H1 (cell line): ENCODE results near the gene MT1G. TPM values are rescaled to one million over a fixed set of nuclear protein-coding genes. Genes with fewer than 3 reads are reported as not detected.

Experiments used
- CTCF ChIA-PET: fragments of 300-600 bp; sonication (Branson Sonifier 250); formaldehyde crosslinking; loops from one replicate; lab custom pipeline; 2021; ENCODE audit not compliant: partially characterized antibody; lab: Charles Lee
- POLR2A ChIA-PET: fragments of 300-600 bp; sonication (Branson Sonifier 250); formaldehyde crosslinking; loops from one replicate; lab custom pipeline; 2021; ENCODE audit warnings: inconsistent platforms; ENCODE audit not compliant: partially characterized antibody; lab: Charles Lee
- DNase-seq, 2 experiments: peaks; one replicate each; pipeline versions ENCODE4 v3.0.0 to v3.0.0-alpha.2; 2010 to 2022; ENCODE audit warnings: low spot score in 2 of 2, low read depth in 1 of 2, mixed read lengths in 1 of 2
- FAIRE-seq: peaks from 2 replicates; lab custom pipeline; 2011; peaks lifted over from hg19 to GRCh38; lab: Jason Lieb, UNC
- H2AFZ ChIP-seq: 2 replicates; pipeline ENCODE4 v1.8.1; 2012; ENCODE audit warnings: low read length, inconsistent platforms
- H2AK5ac ChIP-seq: 2 replicates; pipeline ENCODE4 v1.6.1; 2013; ENCODE audit warnings: low read depth, low read length
- H2BK120ac ChIP-seq: replicated peaks from 2 replicates; pipeline ENCODE3; 2013; ENCODE audit warnings: low read depth, low read length, inconsistent platforms
- H2BK12ac ChIP-seq: 2 replicates; pipeline ENCODE4 v1.6.1; 2013; ENCODE audit warnings: low read depth, low read length
- H2BK15ac ChIP-seq: 2 replicates; pipeline ENCODE4 v1.6.1; 2013; ENCODE audit warnings: low read length
- H2BK20ac ChIP-seq: 2 replicates; pipeline ENCODE4 v1.6.1; 2013; ENCODE audit warnings: low read length
- H2BK5ac ChIP-seq: 2 replicates; pipeline ENCODE4 v1.6.1; 2013; ENCODE audit warnings: low read depth, low read length
- H3K14ac ChIP-seq: 2 replicates; pipeline ENCODE4 v1.6.1; 2013; ENCODE audit warnings: inconsistent platforms; ENCODE audit not compliant: insufficient read length
- H3K18ac ChIP-seq: 2 replicates; pipeline ENCODE4 v1.6.1; 2013; ENCODE audit warnings: low read length; ENCODE audit errors: extremely low read depth
- H3K23ac ChIP-seq: 2 replicates; pipeline ENCODE4 v1.6.1; 2013; ENCODE audit warnings: inconsistent platforms; ENCODE audit not compliant: insufficient read length
- H3K23me2 ChIP-seq: 2 replicates; pipeline ENCODE4 v1.6.1; 2013; ENCODE audit warnings: low read depth, low read length
- H3K27ac ChIP-seq: 2 replicates; pipeline ENCODE4 v1.6.1; 2011; ENCODE audit warnings: low read depth, low read length, inconsistent platforms
- H3K27me3 ChIP-seq, 4 experiments: replicated peaks in 1 of 4; 1 replicate in 1 of 4; 2 replicates in 3 of 4; pipeline versions ENCODE4 v1.6.1 to v1.8.1; 2011 to 2013; ENCODE audit warnings: low read length in 3 of 4, mild to moderate bottlenecking in 3 of 4, inconsistent platforms in 2 of 4, mixed read lengths in 2 of 4, moderate library complexity in 1 of 4; ENCODE audit not compliant: control insufficient read depth in 3 of 4, insufficient read depth in 3 of 4; ENCODE audit errors: extremely low read depth in 1 of 4
- H3K36me3 ChIP-seq, 4 experiments: 2 replicates each; pipeline versions ENCODE4 v1.6.1 to v1.8.1; 2011 to 2013; ENCODE audit warnings: mild to moderate bottlenecking in 4 of 4, low read length in 3 of 4, moderate library complexity in 2 of 4, control low read depth in 1 of 4, inconsistent platforms in 1 of 4; ENCODE audit not compliant: insufficient read depth in 4 of 4, control insufficient read depth in 2 of 4
- H3K4ac ChIP-seq: replicated peaks from 2 replicates; pipeline ENCODE3; 2013; ENCODE audit warnings: low read length, low read depth, mixed read lengths, inconsistent platforms; ENCODE audit not compliant: insufficient read length
- H3K4me1 ChIP-seq, 4 experiments: replicated peaks in 1 of 4; 1 replicate in 1 of 4; 2 replicates in 3 of 4; pipeline versions ENCODE4 v1.6.1 to v1.8.1; 2011 to 2013; ENCODE audit warnings: low read length in 3 of 4, inconsistent platforms in 2 of 4, mixed read lengths in 1 of 4; ENCODE audit not compliant: insufficient read depth in 4 of 4, control insufficient read depth in 3 of 4
- H3K4me2 ChIP-seq, 2 experiments: 2 replicates each; pipeline versions ENCODE4 v1.6.1 to v1.8.1; 2011 to 2013; ENCODE audit warnings: low read depth in 2 of 2, low read length in 2 of 2, control low read depth in 1 of 2, inconsistent platforms in 1 of 2, mild to moderate bottlenecking in 1 of 2; ENCODE audit not compliant: insufficient read depth in 1 of 2
- H3K4me3 ChIP-seq, 4 experiments: fragments of 200-600, 300-600 bp in 1 of 4; sonication (generic), shearing (Covaris generic), sonication (Bioruptor Twin) in 1 of 4; 2 replicates each; pipeline versions ENCODE4 v1.5.1 to v1.8.1; 2011 to 2016; ENCODE audit warnings: low read length in 4 of 4, low read depth in 3 of 4, control low read depth in 2 of 4, inconsistent platforms in 2 of 4, mild to moderate bottlenecking in 2 of 4, mixed read lengths in 1 of 4, moderate library complexity in 1 of 4; ENCODE audit not compliant: insufficient read depth in 2 of 4; ENCODE audit errors: extremely low read depth in 1 of 4
- H3K56ac ChIP-seq: replicated peaks from 2 replicates; pipeline ENCODE3; 2013; ENCODE audit warnings: low read depth, mild to moderate bottlenecking, mixed read lengths, low read length, inconsistent platforms; ENCODE audit not compliant: insufficient read length
- H3K79me1 ChIP-seq: 2 replicates; pipeline ENCODE4 v1.6.1; 2013; ENCODE audit warnings: low read depth, low read length, control low read depth
- H3K79me2 ChIP-seq, 2 experiments: 2 replicates each; pipeline versions ENCODE4 v1.6.1 to v1.8.1; 2012 to 2013; ENCODE audit warnings: low read length in 2 of 2, mild to moderate bottlenecking in 2 of 2, inconsistent platforms in 1 of 2; ENCODE audit not compliant: insufficient read depth in 2 of 2, control insufficient read depth in 1 of 2
- H3K9ac ChIP-seq, 4 experiments: replicated peaks in 1 of 4; 1 replicate in 1 of 4; 2 replicates in 3 of 4; pipeline versions ENCODE4 v1.6.1 to v1.8.1; 2011 to 2013; ENCODE audit warnings: low read depth in 3 of 4, low read length in 3 of 4, control low read depth in 2 of 4, mild to moderate bottlenecking in 2 of 4, moderate library complexity in 2 of 4, inconsistent platforms in 1 of 4; ENCODE audit errors: extremely low read depth in 1 of 4
- H3K9me3 ChIP-seq, 2 experiments: 2 replicates each; pipeline versions ENCODE4 v1.6.1 to v1.8.1; 2012 to 2013; ENCODE audit warnings: mild to moderate bottlenecking in 2 of 2, moderate library complexity in 2 of 2, control low read depth in 1 of 2, inconsistent platforms in 1 of 2, low read depth in 1 of 2, low read length in 1 of 2, mixed read lengths in 1 of 2; ENCODE audit not compliant: insufficient read depth in 2 of 2
- H4K20me1 ChIP-seq, 2 experiments: replicated peaks in 1 of 2; 2 replicates each; pipeline versions ENCODE3 to v1.8.1; 2011 to 2013; ENCODE audit warnings: inconsistent platforms in 2 of 2, low read length in 2 of 2, mild to moderate bottlenecking in 1 of 2; ENCODE audit not compliant: insufficient read depth in 2 of 2, control insufficient read depth in 1 of 2
- H4K5ac ChIP-seq: 2 replicates; pipeline ENCODE4 v1.6.1; 2013; ENCODE audit warnings: low read length, low read depth, mixed read lengths, inconsistent platforms; ENCODE audit not compliant: insufficient read length
- H4K8ac ChIP-seq: 2 replicates; pipeline ENCODE4 v1.8.0; 2013; ENCODE audit warnings: mild to moderate bottlenecking, moderate library complexity, low read length, inconsistent platforms; ENCODE audit not compliant: insufficient read depth; ENCODE audit errors: extremely low read depth
- H4K91ac ChIP-seq: replicated peaks from 2 replicates; pipeline ENCODE3; 2013; ENCODE audit warnings: low read length, mixed read lengths, inconsistent platforms; ENCODE audit not compliant: insufficient read length
- ASH2L ChIP-seq: fragments of 200-600, 300-600 bp; sonication (generic); IDR thresholded peaks from one replicate; pipeline ENCODE4 v1.7.1; 2017; ENCODE audit warnings: low read length
- BCL11A ChIP-seq, 2 experiments: IDR thresholded peaks; one replicate each; pipeline ENCODE4 v1.6.1; 2011; ENCODE audit warnings: low read depth in 2 of 2, low read length in 2 of 2, mild to moderate bottlenecking in 2 of 2
- BRCA1 ChIP-seq: IDR thresholded peaks from 2 replicates; pipeline ENCODE4 v1.6.1; 2012; ENCODE audit warnings: low read depth, low read length, improper control_type of control experiment
- EP300 ChIP-seq, 2 experiments: IDR thresholded peaks; 1 replicate in 1 of 2; 2 replicates in 1 of 2; pipeline ENCODE4 v1.6.1; 2011 to 2012; ENCODE audit warnings: low read depth in 2 of 2, low read length in 2 of 2, mild to moderate bottlenecking in 2 of 2, borderline replicate concordance in 1 of 2, inconsistent platforms in 1 of 2, moderate library complexity in 1 of 2
- EZH2 ChIP-seq: fragments of 200-600 bp; sonication (generic); IDR thresholded peaks from 2 replicates; pipeline ENCODE4 v1.7.1; 2012; ENCODE audit warnings: low read depth, mild to moderate bottlenecking, moderate library complexity, low read length, inconsistent platforms; ENCODE audit not compliant: severe bottlenecking
- MAFK ChIP-seq: IDR thresholded peaks from 2 replicates; pipeline ENCODE4 v1.6.1; 2012; ENCODE audit warnings: low read depth, mild to moderate bottlenecking, improper control_type of control experiment, low read length
- RBBP5 ChIP-seq: IDR thresholded peaks from 2 replicates; pipeline ENCODE4 v1.7.1; 2012; ENCODE audit warnings: low read depth, mild to moderate bottlenecking, inconsistent platforms, low read length, moderate library complexity, borderline replicate concordance
- RFX5 ChIP-seq: IDR thresholded peaks from 2 replicates; pipeline ENCODE4 v1.6.1; 2011; ENCODE audit warnings: low read depth, low read length, improper control_type of control experiment, borderline replicate concordance
- SIX5 ChIP-seq: IDR thresholded peaks from 2 replicates; pipeline ENCODE4 v1.6.1; 2011; ENCODE audit warnings: mild to moderate bottlenecking, low read depth, low read length
- SP2 ChIP-seq: IDR thresholded peaks from 2 replicates; pipeline ENCODE4 v1.6.1; 2012; ENCODE audit warnings: mild to moderate bottlenecking, low read length, inconsistent platforms
- WGBS, 2 experiments: shearing (Covaris generic) in 1 of 2; methylation state at CpG; one replicate each; pipeline versions ENCODE4 v1.1.6 to v1.1.7; 2013 to 2015; ENCODE audit warnings: low lambda C conversion rate in 2 of 2, mixed read lengths in 2 of 2, inconsistent platforms in 1 of 2, low coverage in 1 of 2, missing lambda C conversion rate in 1 of 2; ENCODE audit not compliant: insufficient replicate concordance in 2 of 2, insufficient coverage in 1 of 2, insufficient read length in 1 of 2; ENCODE audit errors: extremely low coverage in 1 of 2, missing lambda C conversion rate in 1 of 2; 5-methylcytosine and 5-hydroxymethylcytosine counted together
- polyA plus RNA-seq, 7 experiments: library from polyadenylated mRNA; depleted of rRNA in 3 of 7; stranded (reverse) in 5 of 7; unstranded in 2 of 7; fragments of >200 nt in 5 of 7; fragments of 200-250 nt in 2 of 7; gene quantifications; 1 replicate in 5 of 7; 2 replicates in 1 of 7; 4 replicates in 1 of 7; pipeline versions ENCODE4 v1.2.1 to v1.2.3, GENCODE V29; 2011 to 2013; ENCODE audit warnings: missing spikeins in 2 of 7, mixed read lengths in 2 of 7
- total RNA-seq: library from RNA; stranded (reverse); fragmentation: NEBNext Ultra II Directional; extraction: Animal tissue kit (Norgen Biotek cat#: 25700); gene quantifications from 2 replicates; pipeline ENCODE4 v1.2.1, GENCODE V29; 2021
- TF ChIP-seq, protein P1 (sequence below): IDR thresholded peaks from 2 replicates; pipeline ENCODE4 v1.6.1; 2011; ENCODE audit warnings: low read length, improper control_type of control experiment

The MT1G gene
- total and polyA plus RNA-seq, 2 of the 8 experiments (the other 6 are each of a cell fraction or from before 2014, with no cell fraction given) = 17.7 to 515 TPM

DNA sequence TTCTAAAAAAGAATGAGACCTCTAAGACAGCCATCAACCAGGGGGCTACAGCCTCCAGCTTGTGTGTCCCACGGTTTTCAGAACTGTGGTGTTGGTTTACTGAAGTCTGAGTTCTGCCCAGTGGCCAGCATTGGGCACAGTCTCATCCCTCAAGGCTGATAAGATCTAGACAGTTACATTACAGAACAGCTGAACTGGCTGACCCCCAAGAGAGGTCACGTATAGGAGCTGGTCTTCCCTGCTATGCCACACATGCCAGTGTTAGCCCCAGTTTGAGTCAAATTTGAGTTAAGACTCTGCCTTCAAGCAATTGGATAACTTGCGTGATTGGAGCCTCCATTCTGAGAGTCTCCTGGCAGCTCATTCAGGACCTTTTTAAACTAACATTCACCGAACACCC lies 47.3 kb upstream of the MT1G start:
- no peaks in the 10 kb centered on the region for H3K79me1 ChIP-seq
- no peak overlapping the region for H2BK5ac ChIP-seq
- H3K4me1 ChIP-seq = no peaks in the 10 kb centered on the region
- H3K9ac ChIP-seq = no peak overlapping the region
- H2AK5ac ChIP-seq = no peak overlapping the region
- no peak overlapping the region; the same call in 1 of the 2 replicates for H2BK20ac ChIP-seq
- ChIA-PET CTCF (interaction anchor here (0.6 to 5.2 kb wide), 5 partner anchors 9 to 139 kb away, joined by 3 to 26 read pairs (median 4); no protein-coding TSS in a partner anchor), POLR2A (no interaction called here)
- H2BK12ac ChIP-seq = no peak overlapping the region
- no peak overlapping the region for H3K23ac ChIP-seq
- no peaks in the 10 kb centered on the region for H3K36me3 ChIP-seq
- H3K4me2 ChIP-seq = no peak overlapping the region
- no peak overlapping the region for H2BK120ac ChIP-seq
- no peak overlapping the region for H3K14ac ChIP-seq
- 73% methylated on average over 4 of the region's 4 CpGs; no CpG with 5 or more reads in 1 of the 2 experiments for WGBS, 2 experiments
- FAIRE-seq (no peak), DNase-seq (no peak)
- no peaks in the 10 kb centered on the region for H3K23me2 ChIP-seq
- no peak overlapping the region; the same call in 1 of the 2 replicates for H3K18ac ChIP-seq
- no peaks in the 10 kb centered on the region for H4K20me1 ChIP-seq
- no peaks in the 10 kb centered on the region for H3K9me3 ChIP-seq
- no peak overlapping the region for H3K4ac ChIP-seq
- no peak overlapping the region for H3K56ac ChIP-seq
- H3K27me3 ChIP-seq = peaks cover 0 to 3% (median 0%) of the 10 kb centered on the region in 4 experiments; a peak in 1 of 7 replicates
- H2AFZ ChIP-seq = no peak overlapping the region
- H3K4me3 ChIP-seq = no peak overlapping the region
- H3K79me2 ChIP-seq = no peaks in the 10 kb centered on the region
- H2BK15ac ChIP-seq = no peak overlapping the region
- no peak overlapping the region for H4K8ac ChIP-seq
- no peak overlapping the region for H4K91ac ChIP-seq
- TF ChIP-seq EP300 (IDR thresholded peaks at IDR 0.05; ENCODE audit: borderline replicate concordance in 1 of 2, low read depth in 2 of 2, low read length in 2 of 2) (no peak), ASH2L (no peak), EZH2 (no peak), RFX5 (no peak), MAFK (no peak), SIX5 (no peak), RBBP5 (no peak), SP2 (no peak), BRCA1 (no peak), BCL11A (IDR thresholded peaks at IDR 0.05; ENCODE audit: low read depth in 2 of 2, low read length in 2 of 2) (no peak)
- TF ChIP-seq, protein P1, sequence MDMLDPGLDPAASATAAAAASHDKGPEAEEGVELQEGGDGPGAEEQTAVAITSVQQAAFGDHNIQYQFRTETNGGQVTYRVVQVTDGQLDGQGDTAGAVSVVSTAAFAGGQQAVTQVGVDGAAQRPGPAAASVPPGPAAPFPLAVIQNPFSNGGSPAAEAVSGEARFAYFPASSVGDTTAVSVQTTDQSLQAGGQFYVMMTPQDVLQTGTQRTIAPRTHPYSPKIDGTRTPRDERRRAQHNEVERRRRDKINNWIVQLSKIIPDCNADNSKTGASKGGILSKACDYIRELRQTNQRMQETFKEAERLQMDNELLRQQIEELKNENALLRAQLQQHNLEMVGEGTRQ = no peak
- no peak overlapping the region for H3K27ac ChIP-seq
- H4K5ac ChIP-seq = no peak overlapping the region
